Left hindlimb (tissue), 1 donor: ENCODE results near the gene COL23A1.
"Not testable (repeated sequence)": the region's sequence is repeated elsewhere in the genome, so short reads cannot be mapped to it uniquely, and the experiment has no call there.

Source experiments
- DNase-seq: peaks from one replicate; pipeline ENCODE4 v3.0.0-alpha.2; 2018

Gene COL23A1

DNA sequence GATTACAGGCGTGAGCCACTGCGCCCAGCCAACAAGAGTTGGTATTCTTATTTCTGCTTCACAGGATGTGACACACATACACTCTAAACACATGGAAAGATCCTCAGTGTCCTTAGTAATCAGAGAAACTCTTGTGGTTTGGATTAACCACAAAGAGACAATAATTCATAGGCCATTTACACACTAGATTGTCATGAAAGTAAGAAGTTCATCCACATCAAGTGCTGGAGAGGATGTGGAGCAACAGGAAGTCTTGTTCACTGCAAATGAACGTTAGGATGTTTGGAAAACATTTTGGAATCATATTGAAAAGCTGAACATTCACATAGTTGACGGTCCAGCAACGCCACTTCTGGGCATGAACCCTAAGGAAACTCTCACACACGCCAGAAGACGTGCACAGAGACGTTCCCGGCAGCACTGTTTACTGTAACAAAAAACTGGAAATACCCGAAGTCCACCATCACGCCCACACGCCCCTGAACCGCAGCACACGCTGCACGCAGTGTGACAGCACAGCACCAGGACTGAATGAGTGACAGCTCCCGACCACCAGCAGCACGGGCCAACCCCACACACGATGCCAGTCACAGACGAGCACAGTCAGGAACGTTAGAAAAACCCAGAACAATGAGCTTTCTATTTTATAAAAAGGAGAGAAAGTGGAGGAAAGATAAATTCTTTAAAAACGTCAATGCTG is 87.6 kb downstream of the COL23A1 start:
- DNase-seq: no peak

DNA sequence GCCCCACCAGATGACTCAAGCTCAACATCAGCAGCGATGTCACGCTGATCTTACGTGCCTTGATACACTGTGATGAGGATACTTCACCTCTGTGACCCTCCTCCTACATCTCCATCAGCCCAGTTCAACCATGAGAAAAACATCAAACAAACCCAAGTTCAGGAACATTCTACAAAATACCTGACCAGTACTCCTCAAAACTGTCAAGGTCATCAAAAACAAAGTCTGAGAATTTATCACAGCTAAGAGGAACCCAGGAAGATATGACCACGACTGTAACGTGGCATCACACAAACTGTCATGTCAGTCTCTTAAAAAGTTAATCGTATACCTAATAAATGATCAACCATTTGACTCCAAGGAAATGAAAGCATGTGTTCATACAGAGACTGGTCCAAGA is 90.8 kb downstream of the COL23A1 start:
- DNase-seq: no peak

DNA sequence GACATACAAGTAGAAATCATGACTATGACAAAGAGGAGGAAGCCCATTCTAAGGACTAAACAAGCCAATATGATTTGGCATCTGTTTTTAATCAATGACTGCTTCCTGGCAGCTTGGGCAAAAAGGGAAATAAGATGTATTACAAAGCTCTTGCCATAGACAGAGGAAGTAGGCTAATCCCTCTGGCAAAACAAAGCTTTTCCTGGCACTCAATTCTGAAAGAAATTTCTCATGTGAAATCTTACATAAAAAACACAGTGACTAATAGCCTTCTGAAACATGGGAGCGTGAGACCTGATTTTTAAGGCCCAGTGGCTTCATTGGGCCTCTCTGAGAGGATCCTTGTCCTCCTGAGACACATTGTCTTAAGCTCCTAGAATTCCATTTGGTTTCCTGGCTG is 93.6 kb downstream of the COL23A1 start:
- DNase-seq: no peak

DNA sequence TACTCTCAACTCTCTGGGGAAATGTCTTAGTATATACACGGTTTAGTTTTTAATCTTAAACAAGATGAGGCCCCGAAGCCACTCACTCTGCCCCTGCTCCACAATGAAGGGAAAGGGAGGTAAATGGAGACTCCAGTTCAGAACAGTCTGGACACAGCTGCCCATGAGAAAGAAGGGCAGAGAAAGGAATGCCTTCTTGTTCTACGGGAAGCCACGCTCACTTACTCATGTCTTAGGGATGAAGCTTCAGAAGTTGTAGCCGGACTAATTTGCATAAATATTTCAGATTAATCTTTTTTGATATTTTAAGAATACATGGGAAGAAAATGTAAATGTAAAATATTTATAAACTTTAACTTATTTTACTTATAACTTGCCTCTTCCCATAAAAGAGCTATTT is 94.0 kb downstream of the COL23A1 start:
- no peak for DNase-seq

DNA sequence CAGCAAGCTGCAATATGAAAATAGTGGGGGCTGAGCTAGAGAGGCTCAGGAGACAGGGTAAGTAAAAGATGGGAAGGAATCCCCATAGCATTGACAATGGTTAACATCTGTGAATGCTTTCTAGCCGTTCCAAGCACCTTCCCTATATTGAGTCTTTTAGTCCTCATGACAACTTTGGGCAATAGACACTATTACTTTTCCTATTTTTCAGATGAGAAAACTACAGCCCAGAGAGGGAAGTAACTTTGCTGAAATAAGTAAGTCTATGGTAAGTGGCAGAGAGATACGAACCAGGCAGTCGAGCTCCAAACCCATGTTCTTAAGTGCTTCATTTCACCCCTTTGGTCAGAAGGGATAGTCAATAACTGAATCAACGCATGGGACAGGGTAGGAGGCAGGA is 94.5 kb downstream of the COL23A1 start:
- no peak for DNase-seq

DNA sequence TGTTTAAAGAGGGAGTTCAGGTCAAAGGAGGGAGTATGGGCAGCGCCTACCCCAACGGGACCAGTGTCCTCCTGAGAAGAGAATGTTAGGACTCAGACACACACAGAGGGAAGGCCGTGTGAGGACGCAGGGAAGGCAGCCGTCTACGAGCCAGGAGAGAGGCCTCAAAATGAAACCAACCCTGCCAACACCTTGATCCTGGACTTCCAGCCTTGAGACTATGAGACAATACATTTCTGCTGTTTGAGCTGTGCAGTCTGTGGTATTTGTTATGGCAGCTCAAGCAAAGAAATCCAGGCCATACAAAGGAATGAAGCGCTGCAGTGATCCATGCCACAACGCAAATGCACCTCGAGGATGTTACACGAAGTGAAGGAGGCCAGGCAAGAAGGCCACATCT is 97.9 kb downstream of the COL23A1 start:
- no peak for DNase-seq

DNA sequence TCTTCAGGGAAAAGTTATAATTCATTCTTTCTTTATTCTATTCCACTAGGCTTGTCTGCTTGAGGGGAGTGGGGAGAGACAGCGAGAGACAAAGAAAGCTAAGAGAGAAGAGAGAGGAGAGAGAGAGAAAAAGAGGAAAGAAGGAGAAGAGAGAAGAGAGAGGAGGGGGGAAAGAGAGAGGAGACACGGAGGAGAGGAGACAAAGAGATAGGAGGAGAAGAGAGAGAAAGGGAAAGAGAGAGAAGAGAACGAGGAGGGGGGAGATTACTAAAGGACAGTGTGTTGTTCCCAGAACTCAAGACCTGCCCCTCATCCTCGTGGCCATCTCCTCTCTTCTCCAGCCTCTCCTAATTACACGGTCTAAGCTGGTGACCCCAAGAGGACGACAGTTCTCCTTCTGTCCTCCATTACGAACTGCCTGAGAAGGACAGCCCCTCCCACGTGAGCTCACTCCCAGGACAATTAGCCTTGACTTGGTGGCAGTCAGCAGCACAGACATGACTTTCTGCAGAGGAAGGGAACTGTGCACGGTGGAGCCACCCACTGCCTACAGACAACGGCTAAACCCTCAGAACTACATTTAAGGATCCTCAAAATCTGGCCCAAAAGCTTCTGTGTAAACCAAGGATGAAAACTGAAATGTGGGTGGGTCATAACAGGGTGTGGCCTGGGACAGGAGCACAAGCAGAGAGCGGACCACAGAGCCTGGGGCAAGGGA is 99.1 kb downstream of the COL23A1 start:
- DNase-seq: no peak

DNA sequence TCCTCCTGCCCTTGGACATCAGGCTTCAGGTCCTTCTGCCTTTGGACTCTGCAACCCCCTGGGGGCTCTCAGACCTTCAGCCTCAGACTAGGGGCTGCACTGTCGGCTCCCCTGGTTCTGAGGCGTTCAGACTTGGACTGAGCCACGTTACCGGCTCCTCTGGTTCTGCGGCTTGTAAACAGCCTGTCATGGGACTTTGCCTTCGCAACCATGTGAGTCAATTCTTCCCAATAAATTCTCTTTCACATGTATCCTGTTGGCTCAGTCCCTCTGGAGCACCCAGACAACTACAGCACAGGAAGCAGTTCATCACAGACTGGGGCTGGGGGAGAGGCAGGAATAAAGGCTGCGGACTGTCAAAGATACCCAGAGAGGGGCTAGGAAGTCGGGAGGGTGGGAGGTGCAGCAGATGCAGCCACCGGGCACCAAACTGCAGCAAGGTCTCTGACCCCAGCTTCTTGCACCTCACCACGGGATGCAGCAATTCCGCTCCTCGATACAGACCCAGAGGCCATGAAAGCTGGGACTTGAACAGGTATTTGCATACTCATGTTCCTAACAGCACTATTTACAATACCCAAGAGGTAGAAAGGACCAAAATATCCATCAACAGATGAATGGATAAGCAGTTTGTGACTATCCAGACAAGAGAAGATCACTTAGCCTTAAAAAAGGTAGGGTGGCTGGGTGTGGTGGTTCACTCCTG is 100.8 kb downstream of the COL23A1 start:
- DNase-seq: no peak

DNA sequence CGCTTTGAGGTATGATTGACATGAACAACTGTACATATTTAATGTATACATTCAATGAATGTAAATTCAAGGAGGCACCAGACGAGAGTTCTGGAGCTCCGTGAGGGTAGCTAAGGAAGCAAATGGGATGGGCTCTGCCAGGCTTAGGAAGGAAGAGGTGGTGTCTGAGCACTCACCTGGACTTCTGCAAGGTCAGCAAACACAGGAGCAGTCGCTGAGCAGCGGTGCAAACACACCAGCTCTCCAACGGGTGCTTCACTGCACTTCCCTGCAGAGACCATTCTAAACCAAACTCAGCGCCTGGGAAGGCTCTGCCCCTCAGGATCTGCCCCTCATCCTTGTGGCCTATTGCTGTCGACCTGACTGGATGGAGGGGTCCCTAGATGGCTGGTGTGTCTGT is 101.5 kb downstream of the COL23A1 start:
- DNase-seq: no peak

DNA sequence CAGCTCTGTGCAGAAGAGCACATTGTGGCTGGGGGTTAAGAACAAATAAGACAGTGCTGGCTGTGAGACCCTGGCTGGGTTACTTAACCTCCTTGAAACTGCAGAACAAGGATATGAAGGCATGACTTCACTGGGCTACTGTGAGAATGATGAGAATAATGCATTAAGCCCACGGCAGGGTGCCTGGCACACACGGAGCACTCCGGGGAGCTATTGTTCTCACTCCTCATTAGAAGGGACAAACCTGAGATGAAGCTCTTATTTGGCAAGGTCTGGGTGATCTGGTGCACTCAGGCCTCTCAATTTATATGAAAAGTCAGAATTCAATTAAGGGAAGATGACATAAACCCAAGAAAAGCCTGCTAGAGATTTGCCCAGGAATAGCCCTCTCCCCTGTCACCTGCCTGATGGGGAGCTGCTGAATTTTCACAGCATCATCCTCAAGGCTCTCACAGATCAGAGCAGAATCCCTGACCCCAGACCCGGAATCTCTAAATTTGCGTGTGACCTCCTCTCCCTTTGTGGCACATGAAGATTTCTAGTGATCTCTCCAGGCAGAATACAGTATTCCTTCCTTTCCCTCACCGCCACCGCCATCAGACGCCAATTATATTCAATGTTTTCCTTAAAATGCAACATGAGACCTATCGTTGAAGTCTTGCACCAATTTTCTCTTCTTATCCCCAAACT is 102.1 kb downstream of the COL23A1 start:
- no peak for DNase-seq

DNA sequence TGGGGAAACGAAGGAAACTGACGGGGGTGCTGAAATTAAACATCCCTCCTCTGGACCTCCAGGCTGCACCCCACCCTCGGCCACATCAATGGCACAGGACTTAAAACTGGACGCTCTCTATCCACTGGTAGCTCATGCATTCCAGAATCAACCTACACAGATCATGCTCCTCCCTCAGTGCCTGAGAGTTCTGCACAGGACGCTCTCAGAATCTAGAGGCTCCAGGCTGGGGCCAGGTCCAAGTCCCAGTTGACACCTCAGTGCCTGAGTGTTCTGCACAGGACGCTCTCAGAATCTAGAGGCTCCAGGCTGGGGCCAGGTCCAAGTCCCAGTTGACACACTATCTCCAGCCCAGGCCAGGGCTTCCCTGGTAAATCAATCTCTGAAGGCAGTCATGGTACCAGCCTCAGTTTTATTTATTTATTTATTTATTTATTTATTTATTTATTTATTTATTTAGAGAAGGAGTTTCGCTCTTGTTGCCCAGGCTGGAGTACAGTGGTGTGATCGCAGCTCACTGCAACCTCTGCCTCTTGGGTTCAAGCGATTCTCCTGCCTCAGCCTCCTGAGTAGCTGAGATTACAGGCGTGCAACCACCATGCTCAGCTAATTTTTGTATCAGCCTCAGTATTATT is 103.2 kb downstream of the COL23A1 start:
- not testable (repeated sequence) for DNase-seq

DNA sequence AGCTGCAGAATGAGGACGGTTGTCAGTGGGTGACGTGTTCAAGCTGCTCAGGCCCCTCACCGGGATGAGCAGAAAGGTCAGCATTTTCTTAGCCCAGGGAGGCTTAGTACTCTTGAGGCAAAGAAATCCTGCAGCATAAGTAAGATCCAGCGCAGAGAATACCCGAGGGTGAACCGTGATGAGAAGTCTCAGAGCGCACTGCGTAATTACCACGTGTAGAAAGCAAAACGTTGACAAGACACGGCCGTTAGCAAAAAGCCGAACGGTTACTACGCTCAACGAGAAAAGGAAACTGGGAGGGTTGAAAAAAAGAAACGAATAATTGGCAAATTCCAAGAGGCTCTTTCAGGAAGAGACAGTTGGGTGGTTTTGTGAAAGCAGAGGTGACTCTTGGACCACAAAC is 104.0 kb downstream of the COL23A1 start:
- no peak for DNase-seq

DNA sequence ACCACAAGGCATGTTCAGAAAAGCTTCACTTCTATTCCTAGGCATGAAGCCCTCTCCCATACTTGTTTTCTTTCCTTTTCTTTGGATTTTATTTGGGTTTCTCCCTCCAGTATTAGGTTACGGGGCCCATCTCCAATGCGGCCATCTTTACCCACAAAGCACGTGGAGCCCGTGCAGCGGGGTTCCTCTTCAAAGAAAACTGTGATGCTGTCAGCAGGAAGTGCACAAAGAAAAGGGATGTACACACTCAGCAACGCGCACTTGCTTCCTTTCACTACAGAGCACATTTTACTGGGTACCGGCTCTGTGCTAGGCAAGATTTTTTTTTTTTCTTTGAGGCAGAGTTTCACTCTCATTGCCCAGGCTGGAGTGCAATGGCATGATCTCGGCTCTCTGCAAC is 106.6 kb downstream of the COL23A1 start:
- no peak for DNase-seq

DNA sequence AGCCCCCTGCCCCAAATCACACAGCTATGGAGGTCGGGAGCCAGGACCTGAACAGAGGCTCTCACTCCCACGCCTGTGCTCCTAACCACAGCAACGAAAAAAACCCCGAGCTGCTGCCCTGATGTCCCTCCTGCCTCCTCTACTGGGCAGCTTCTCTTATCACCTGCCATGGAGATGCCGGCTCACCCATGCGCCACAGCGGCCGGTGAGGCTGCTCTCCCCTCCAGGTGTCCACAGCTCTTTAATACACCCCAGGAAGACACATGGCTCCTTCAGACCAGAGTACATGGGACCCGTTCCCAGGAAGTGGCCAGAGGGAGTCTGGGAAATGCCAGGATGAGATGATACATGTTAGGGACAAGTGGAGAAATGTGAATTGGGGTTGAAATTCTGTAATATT is 110.9 kb downstream of the COL23A1 start:
- DNase-seq: no peak

DNA sequence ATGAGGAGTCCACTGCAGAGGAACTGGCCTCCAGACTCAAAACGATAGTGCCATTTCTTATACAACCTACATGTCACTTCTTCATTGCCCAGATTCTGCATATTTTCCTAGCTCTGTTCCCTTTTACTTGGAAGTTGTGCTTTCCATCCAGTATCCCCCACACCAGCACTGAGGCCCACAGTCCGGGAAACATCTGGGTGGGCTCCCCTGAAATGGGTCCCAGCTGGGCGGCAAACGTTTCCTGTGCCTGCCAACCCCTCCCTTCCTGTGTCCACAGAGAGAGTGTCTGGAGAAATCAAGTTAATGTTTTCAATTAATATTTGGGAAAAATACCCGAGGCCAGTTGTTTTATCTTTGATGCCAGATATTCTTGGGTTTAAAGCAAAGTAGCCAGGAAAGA is 111.8 kb downstream of the COL23A1 start:
- no peak for DNase-seq

DNA sequence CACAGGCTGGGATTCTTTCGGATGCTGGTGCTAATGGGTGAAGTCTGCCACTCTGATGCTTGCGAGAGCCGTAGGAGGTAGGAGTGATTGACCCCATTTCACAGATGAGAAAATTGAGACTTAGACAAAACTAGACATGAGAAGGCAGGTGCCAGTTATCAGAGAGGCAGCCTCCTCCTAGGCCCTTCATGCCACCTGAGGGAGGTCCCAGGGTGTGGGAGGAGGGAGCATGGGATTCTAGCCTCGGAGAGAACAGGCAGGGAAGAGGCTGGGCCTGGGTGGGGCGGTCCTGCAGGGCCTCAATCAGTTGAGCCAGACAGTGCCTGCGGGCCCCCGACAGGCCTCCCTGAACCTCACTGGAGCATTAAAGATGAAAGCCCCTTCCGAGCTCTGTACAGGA is 112.4 kb downstream of the COL23A1 start:
- no peak for DNase-seq

DNA sequence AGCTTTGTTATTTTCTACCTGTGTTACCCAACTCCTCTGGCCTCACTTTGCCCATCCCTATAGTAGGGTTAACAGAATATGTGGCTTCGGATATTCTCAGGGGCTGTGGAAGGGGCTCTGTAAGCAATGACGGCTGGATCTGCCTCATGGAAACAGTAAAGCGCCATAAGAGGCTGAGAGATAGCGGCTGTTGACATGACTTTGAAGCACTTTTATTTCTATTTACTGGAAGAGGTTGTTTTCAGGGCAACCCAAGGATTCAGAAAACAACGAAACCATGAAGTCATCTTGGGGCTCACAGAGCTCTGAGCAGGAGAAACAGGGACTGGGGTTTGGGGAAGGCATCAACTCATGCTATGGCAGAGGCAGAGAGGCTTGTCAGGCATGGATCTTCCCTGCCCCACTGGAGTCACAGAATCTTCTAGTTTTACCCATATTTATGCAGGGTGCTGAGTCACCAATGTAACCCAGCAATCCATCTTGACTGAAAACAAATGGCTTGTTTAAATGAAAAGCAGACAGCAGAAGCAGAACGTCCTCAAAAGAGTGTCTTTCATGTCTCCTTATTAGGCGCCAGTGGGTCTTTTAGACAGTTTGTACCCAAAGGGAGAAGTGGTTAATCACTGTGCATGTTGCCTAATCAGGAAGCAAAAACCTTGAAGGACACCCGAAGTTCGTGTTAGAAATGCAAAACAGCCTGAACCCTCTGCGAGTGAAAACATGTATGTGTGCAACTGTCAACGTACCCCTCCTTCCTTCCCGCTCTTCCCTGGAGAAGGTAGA is 113.0 kb downstream of the COL23A1 start:
- no peak for DNase-seq

DNA sequence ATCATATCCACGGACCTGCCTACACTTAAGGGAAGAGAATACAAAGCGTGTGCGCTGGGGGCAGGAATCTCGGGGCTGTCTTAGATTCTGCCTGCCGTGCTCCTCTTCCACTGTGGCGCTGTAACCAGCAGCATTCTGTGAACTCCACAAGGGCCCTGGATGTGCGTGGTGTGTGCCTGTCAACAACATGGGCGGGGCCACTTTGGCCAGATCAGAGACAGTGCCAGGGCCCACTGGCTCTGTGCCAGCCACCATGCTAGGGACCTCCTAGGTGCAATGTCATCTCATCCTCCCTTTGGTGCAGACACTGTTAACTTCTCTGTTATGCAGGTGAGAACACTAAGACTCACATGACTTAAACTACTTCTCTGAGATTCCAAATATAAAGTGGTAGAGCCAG is 113.7 kb downstream of the COL23A1 start:
- no peak for DNase-seq

DNA sequence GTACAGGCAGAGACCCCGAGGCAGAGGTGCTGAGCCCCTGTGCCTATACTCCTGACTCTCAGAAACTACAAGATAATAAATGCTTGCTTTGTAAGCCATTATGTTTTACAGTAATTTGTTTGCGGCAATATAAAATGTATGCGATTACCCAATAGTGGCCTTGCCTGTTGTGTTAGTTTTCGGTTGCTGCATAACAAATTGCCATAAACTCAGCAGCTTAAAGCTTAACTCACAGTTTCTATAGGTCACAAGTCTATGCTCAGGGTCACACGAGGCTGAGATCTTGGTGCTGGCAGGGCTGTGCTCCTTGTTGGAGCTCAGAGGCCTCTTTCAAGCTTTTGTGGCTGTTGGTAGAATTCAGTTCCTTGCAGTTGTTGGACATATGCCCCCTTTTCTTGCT is 114.8 kb downstream of the COL23A1 start:
- DNase-seq: no peak

DNA sequence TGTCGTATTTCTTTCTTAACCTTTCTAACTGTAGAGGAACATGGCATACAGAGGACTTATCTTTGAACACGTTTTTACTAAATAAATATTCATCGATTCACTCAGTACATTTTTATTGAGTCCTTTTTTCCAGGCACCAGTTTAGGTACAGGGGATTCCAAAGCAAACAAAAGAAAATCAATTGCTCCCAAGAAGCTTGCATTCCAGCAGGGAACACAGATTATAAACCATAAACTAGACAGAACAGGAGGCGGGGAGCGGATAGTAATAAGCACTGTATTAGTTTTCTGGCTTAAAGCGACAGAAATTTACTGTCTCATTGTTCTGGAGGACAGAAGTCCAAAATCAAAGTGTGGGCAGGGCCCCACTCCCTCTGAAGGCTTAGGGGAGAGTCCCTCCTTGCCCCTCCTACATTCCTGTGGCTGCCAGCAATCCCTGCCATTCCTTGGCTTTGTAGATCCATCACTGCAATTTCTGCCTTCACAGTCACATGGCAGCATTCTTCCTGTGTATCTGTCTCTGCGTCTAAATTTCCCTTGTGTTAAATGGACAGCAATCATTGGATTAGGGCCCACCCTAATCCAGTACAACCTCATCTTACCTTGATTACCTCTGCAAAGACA is 115.5 kb downstream of the COL23A1 start:
- peak; percentile 57 for DNase-seq

DNA sequence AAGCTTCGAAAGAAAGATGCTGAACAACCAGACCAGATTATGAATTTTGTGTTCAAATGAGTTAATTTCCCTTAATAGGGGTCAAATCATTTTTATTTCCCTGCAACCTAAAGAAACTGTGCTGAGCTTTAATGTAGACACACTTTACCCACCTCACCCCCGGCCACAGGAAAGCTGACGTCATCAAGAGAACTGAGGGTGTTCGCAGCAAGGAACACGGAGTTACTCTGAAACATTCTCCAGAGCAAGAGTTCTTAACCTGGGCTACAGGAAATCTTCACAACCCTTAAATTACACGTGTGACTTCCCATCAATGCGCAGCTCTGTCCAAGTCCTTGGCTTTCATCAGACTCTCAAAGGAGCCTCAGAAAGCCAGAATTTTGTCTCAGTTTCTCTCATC is 116.3 kb downstream of the COL23A1 start:
- DNase-seq: no peak

DNA sequence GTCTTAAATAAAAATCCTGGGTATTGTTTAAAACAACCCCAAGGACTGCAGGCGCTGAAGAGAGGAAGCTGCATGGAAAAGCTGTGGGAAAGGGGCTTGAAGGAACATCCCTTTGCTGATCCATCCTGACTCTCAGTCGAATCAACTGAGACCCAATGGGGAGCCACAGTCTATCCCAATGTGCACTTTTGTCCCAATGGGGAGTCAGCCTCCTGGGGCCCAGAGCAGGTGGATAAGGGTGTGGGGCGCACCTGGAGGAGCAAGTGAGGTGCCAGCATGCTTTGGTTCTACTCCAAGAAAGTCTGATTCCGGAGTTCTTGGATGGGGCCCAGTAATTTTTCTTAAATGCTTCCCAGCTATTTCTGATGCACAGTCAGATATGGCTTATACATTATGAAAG is 118.1 kb downstream of the COL23A1 start:
- DNase-seq: no peak
